Osteoblast (primary cell): ENCODE measurements around the gene HERC6. TPM values are rescaled to one million over a fixed set of nuclear protein-coding genes. Genes with fewer than 3 reads are reported as not detected.
"Not testable (repeated sequence)": the region's sequence is repeated elsewhere in the genome, so short reads cannot be mapped to it uniquely, and the experiment has no call there.

Experiments used
- DNase-seq: peaks from one replicate; pipeline ENCODE4 v3.0.0; 2011; ENCODE audit warnings: low spot score, mixed read lengths; ENCODE audit not compliant: insufficient read length; ENCODE audit errors: missing footprints
- H2AFZ ChIP-seq: 2 replicates; pipeline ENCODE4 v1.6.0; 2011; ENCODE audit warnings: mild to moderate bottlenecking, low read length
- H3K27ac ChIP-seq: 2 replicates; pipeline ENCODE4 v1.5.1; 2011; ENCODE audit warnings: mild to moderate bottlenecking, low read depth, low read length, moderate library complexity
- H3K27me3 ChIP-seq: 2 replicates; pipeline ENCODE4 v1.6.0; 2012; ENCODE audit warnings: mild to moderate bottlenecking, control low read depth, inconsistent platforms, low read length, moderate library complexity; ENCODE audit not compliant: insufficient read depth
- H3K36me3 ChIP-seq: 2 replicates; pipeline ENCODE4 v1.5.1; 2011; ENCODE audit warnings: mild to moderate bottlenecking, low read length, control low read depth, moderate library complexity; ENCODE audit not compliant: insufficient read depth
- H3K4me1 ChIP-seq: 2 replicates; pipeline ENCODE4 v1.5.1; 2011; ENCODE audit warnings: mild to moderate bottlenecking, low read length, control low read depth, moderate library complexity; ENCODE audit not compliant: insufficient read depth
- H3K4me2 ChIP-seq: 2 replicates; pipeline ENCODE4 v1.6.0; 2011; ENCODE audit warnings: mild to moderate bottlenecking, low read length; ENCODE audit not compliant: insufficient read depth
- H3K4me3 ChIP-seq: fragments of 200-600 bp; sonication (generic); 3 replicates; pipeline ENCODE4 v1.5.1; 2012; ENCODE audit warnings: mild to moderate bottlenecking, low read length, inconsistent platforms; ENCODE audit not compliant: insufficient read depth
- H3K79me2 ChIP-seq: 2 replicates; pipeline ENCODE4 v1.6.0; 2012; ENCODE audit warnings: mild to moderate bottlenecking, low read length, control low read depth, inconsistent platforms; ENCODE audit not compliant: insufficient read depth
- H3K9me3 ChIP-seq: 2 replicates; pipeline ENCODE4 v1.5.1; 2011; ENCODE audit warnings: low read depth, low read length, control low read depth
- H4K20me1 ChIP-seq: 2 replicates; pipeline ENCODE4 v1.6.0; 2012; ENCODE audit warnings: mild to moderate bottlenecking, low read length, control low read depth; ENCODE audit not compliant: insufficient read depth
- total RNA-seq: library from RNA; depleted of rRNA; stranded (reverse); fragments of >200 nt; gene quantifications from 2 replicates; pipeline ENCODE4 v1.2.3, GENCODE V29; 2012
- TF ChIP-seq, protein P1 (sequence below): IDR thresholded peaks from 2 replicates; pipeline ENCODE4 v1.5.1; 2011; ENCODE audit warnings: mild to moderate bottlenecking, low read depth, low read length, moderate library complexity; ENCODE audit errors: extremely low read depth

HERC6 gene
- total RNA-seq, 1 donor, result 21.4 TPM

GRCh38 chr4:88446124-88446523, 67.5 kb downstream of the HERC6 start:
- H3K36me3 ChIP-seq, result no peaks in the 10 kb centered on the region
- H3K4me3 ChIP-seq, result no peak overlapping the region
- no peaks in the 10 kb centered on the region for H3K27me3 ChIP-seq
- no peak for DNase-seq
- H3K27ac ChIP-seq, result no peak overlapping the region
- TF ChIP-seq, protein P1, sequence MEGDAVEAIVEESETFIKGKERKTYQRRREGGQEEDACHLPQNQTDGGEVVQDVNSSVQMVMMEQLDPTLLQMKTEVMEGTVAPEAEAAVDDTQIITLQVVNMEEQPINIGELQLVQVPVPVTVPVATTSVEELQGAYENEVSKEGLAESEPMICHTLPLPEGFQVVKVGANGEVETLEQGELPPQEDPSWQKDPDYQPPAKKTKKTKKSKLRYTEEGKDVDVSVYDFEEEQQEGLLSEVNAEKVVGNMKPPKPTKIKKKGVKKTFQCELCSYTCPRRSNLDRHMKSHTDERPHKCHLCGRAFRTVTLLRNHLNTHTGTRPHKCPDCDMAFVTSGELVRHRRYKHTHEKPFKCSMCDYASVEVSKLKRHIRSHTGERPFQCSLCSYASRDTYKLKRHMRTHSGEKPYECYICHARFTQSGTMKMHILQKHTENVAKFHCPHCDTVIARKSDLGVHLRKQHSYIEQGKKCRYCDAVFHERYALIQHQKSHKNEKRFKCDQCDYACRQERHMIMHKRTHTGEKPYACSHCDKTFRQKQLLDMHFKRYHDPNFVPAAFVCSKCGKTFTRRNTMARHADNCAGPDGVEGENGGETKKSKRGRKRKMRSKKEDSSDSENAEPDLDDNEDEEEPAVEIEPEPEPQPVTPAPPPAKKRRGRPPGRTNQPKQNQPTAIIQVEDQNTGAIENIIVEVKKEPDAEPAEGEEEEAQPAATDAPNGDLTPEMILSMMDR, result no peak
- no peaks in the 10 kb centered on the region for H3K4me1 ChIP-seq
- no peaks in the 10 kb centered on the region for H3K79me2 ChIP-seq
- H3K4me2 ChIP-seq, result no peak overlapping the region
- H2AFZ ChIP-seq, result no peak overlapping the region
- no peaks in the 10 kb centered on the region for H3K9me3 ChIP-seq
- no peaks in the 10 kb centered on the region for H4K20me1 ChIP-seq

GRCh38 chr4:88447371-88448095, 68.9 kb downstream of the HERC6 start:
- Histone ChIP-seq H3K4me1 (no peaks in the 10 kb centered on the region), H2AFZ (no peak overlapping the region), H3K9me3 (no peaks in the 10 kb centered on the region), H4K20me1 (no peaks in the 10 kb centered on the region), H3K4me3 (no peak overlapping the region), H3K4me2 (no peak overlapping the region), H3K36me3 (no peaks in the 10 kb centered on the region), H3K79me2 (no peaks in the 10 kb centered on the region), H3K27ac (no peak overlapping the region), H3K27me3 (no peaks in the 10 kb centered on the region)
- DNase-seq, result no peak
- TF ChIP-seq, protein P1, result no peak

- not testable (repeated sequence) for DNase-seq
These were observed 69.6 kb downstream of the HERC6 start for GRCh38 chr4:88448211-88448765.

GRCh38 chr4:88448889-88449288, 70.2 kb downstream of the HERC6 start:
- Histone ChIP-seq H3K4me2 (no peak overlapping the region), H4K20me1 (no peaks in the 10 kb centered on the region), H3K4me3 (no peak overlapping the region), H3K27ac (no peak overlapping the region), H2AFZ (no peak overlapping the region), H3K4me1 (no peaks in the 10 kb centered on the region), H3K9me3 (no peaks in the 10 kb centered on the region), H3K27me3 (no peaks in the 10 kb centered on the region), H3K36me3 (no peaks in the 10 kb centered on the region), H3K79me2 (no peaks in the 10 kb centered on the region)
- TF ChIP-seq, protein P1, result no peak
- no peak for DNase-seq

More at GRCh38 chr4:88448211-88448765, 69.6 kb downstream of the HERC6 start:
- not testable (repeated sequence) for H4K20me1 ChIP-seq, H3K4me2 ChIP-seq, H2AFZ ChIP-seq, H3K4me1 ChIP-seq, H3K9me3 ChIP-seq, H3K79me2 ChIP-seq, H3K27me3 ChIP-seq, H3K36me3 ChIP-seq, H3K4me3 ChIP-seq, H3K27ac ChIP-seq
